GM18508 (cell line): Measurements from ENCODE around the gene PRM3.

ENCODE experiments used
- ATAC-seq: cut with Tn5 transposase; IDR thresholded peaks from one replicate; pipeline ENCODE4 v1.9.1; 2021; ENCODE audit warnings: moderate number of reproducible peaks; ENCODE audit not compliant: insufficient read depth, unreplicated experiment

PRM3 gene

DNA sequence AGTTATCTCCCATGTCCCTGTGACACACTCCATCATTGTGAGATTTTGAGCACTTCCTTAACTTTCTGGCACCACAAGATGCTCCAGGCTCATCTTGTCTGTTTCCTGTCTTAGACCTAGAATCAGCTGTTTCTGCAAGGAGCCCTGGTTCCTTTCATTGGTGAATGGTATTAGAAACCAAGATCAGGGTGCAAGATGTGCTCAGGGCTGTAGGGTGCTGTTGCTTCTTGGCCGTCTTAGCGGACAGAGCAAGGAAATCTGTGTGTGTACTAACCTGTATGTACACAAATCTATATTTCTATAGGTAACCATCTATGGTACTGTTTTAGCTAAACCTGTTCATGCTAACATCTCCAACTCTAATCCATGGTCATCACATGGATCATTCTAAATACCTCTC lies 15.8 kb upstream of the PRM3 start:
- no peak for ATAC-seq

DNA sequence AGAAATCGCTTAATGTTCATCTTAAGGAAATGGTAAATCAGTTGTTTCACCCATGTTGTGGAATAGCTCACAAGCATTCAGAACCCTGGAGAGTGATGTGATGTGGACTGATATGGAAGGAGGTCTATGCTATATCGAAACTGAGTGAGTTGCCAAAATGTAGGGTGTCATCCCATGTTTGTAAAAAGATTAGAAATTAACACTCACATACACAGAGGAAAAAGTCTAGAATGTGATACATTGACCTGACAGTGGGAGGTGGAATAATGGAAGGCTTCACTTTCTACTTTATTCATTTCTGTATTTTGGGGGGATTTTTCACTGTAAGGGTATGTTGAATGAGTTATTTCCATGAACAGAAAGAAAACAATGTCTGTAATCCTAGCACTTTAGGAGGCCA lies 12.4 kb upstream of the PRM3 start:
- ATAC-seq = no peak

DNA sequence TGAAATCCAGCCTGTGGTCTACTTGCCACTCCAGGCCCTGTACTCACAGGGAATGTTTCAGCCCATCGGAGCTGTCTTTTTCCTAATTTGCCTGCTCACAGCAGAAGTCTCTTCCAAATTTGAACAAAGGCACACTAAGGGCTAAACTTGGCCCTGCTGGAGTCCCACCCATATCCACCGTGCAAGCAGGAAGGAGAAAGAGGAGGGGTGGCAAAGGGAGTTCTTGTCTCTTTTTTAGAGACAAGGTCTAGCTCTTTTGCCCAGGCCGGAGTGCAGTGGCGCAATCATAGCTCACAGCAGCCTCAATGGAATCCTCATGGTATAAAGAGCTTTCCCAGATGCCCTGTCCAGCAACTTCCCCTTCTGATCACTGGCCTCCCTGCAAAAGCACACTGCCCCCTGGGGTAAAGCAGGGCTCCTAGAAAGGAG lies 10.4 kb upstream of the PRM3 start:
- no peak for ATAC-seq

DNA sequence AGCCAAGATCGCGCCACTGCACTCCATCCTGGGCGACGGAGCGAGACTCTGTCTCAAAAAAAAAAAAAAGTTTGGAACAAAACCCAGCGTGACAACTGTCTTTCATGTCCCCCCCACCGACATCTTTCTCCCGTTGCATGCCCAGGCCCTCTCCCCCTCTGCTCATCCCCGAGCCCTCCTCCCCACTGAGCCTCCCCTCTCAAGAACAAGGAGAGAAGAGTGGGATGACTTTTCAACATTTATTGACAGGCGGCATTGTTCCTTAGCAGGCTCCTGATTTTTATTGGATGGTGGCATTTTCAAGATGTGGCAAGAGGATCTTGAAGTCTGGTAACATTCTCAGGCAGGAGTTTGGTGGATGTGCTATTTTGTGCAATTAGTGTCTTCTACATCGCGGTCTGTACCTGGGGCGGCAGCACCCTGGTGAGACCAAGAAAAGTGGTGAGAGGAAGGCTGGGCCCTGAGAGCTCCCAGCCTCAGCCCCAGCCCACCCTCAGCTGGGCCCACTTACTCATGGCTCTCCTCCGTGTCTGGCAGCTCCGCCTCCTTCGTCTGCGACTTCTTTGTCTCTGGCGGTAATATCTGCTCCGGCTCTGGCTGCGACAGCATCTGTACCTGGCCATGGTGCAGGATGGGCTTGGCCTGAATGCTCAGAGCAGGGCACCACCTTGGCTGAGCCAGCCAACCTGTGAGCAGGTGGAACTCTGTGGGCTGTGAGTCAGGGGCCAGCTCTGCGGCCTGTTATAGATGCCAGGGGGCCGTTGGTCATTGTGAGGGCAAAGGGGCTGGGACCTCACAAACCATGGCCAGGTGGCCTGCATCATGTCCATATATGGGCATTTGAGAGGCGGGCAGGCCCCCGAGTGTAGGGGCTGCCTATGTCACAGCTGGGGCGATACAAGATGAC lies 7.4 kb upstream of the PRM3 start, which contains the start of gene PRM1:
PRM1 (minus strand) TSS at position 715 of the 907 bp plus-strand sequence; CDS start at position 623, 92 bp downstream.
- no peak for ATAC-seq

DNA sequence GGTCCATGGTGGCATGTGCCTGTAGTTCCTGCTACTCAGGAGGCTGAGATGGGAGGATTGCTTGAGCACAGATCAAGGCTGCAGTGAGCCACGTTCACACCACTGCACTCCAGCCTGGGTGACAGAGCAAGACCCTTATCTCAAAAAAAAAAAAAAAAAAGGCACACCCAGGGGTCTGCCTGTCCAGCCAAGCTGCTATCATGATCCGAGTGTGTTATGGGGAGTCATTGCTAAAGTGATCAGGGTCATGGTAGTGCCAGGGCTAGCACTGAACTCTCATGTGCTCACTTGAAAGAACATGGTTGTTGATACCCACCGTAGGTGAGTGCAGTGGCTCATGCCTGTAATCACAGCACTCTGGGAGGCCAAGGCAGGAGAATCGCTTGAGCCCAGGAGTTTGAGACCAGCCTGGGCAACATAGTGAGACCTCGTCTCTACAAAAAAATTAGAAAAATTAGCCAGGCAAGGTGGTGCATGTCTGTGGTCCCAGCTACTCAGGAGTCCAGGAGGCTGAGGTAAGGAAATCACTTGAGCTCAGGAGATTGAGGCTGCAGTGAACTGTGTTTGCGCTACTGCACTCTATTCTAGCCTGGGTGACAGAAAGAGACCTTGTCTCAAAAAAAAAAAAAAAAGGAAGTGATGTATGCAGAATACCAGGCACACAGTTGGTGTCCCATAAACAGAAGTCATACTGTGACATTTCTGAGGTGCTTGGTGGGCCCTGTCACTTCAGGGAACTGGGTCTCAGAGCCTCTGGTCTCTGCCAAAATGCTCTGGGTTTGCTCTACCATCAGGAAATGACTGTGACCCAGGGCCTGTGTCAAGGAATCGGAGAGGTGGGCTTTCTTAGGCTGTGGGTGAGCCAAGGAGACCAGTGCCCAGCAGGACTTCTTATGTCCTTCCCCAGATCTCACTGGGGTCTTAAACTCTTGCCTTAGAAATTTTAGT lies 5.5 kb upstream of the PRM3 start:
- no peak for ATAC-seq

DNA sequence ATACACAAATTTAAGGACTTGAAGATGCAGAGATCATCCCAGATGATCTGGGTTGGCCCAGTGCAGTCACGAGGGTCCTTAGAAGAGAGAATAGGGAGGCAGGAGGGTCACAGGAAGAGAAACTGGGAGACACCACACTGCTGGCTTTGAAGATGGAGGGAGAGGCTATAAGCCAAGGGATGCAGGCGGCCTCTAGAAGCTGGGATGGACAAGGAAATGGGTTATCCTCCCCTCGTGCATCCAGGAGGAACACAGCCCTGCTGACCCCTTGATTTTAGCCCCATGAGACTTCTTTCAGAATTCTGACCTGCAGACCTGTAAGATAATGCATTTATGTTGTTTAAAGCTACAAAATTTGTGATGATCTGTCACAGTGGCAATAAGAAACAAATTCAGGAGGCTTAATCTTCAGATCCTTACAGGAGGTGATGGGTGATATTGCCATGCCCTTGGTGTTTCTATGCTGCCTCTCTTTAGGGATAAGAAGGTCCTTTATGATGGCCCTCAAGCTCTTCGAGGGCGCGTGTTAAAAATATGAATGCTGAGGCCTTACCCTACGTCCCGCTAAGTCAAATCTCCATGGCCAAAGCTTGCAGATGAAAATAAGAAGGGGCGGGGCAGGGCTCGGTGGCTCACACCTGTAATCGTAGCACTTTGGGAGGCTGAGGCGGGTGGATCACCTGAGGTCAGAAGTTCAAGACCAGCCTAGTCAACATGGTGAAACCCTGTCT lies 4.3 kb upstream of the PRM3 start:
- no peak for ATAC-seq

DNA sequence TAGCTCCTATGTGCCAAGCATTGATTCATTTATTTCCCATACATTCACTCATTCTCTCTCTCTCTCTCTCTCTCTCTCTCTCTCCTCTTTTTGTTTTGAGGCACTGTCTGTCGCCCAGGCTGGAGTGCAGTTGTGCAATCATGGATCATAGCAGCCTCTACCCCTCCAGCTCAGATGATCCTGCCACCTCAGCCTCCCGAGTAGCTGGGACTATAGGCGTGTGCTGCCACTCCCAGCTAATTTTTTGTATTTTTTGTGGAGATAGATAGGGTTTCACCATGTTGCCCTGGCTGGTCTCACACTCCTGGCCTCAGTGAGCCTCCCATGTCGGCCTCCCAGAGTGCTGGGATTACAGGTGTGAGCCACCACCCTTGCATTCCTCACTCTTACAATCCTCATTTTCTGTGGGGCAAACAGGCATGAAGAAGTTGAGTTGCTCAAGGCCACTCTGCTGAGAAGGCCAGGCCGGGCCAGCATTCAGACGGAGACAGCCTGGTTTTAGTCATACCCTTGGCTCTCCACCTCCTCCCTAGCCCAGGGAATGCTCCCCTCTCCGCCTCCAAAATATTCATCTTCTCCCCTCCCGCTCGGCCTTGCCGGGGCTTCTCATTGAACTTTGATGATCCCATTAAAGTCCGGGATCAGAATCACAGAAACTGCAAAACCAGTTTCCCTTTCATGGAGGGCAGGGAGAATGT lies 3.6 kb upstream of the PRM3 start:
- no peak for ATAC-seq

DNA sequence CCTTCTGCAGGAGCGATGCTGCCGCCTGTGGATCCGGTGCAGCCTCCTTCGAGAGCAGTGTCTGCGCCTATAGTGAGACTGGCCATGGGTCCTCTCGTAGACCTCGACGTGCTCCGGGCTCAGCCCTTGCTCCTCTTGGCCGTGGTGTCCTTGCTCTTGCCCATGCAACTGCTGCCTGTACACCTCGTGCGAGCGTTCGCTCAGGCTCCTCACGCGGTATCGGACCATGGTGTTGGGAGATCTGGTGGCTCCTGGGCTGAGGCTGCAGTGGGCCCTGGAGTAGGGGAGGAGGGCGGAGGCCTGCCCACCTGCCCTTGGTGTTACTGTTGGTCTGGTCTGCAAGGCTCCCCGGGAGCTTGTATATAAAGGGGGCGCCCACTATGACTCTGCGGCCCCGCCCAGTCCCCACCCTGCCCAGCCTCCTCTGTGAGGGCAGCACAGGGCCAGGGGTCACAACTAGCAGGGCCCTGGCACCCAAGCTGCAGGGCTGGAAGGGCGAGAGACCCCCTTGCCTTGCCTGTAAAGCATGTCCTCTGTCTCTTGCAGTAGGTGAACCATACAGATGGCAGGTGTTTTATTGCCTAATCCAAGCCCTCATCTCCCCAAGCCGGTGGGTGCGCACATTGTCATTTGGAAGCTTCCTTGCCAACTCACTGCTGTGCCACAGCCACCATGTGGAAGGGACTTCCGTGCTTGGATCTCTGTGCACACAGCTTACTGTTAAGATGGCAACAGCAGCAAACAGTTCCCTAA lies 2.9 kb upstream of the PRM3 start, which contains the start of gene PRM2:
PRM2 (minus strand) TSS at position 338 of the 753 bp plus-strand sequence; CDS start at position 228, 110 bp downstream.
- no peak for ATAC-seq

DNA sequence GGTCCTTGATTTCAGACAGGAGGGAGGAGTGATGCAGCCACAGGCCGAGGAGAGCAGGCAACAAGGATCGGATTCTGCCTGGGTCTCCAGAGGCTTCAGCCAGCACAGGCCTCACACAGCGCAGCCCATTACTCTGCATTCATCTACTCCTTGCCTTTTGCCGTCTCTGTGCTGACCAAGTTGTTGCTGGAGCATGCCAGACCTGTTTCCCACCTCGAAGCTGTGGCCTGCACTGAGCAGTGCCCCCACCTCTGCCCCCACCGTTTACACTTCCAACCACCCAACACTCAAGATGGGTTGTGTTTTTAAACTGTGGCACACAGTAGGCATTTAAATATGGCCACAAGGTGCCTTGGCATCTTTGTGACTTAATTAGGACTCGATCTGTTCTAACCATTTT lies 1.5 kb upstream of the PRM3 start:
- ATAC-seq = no peak

DNA sequence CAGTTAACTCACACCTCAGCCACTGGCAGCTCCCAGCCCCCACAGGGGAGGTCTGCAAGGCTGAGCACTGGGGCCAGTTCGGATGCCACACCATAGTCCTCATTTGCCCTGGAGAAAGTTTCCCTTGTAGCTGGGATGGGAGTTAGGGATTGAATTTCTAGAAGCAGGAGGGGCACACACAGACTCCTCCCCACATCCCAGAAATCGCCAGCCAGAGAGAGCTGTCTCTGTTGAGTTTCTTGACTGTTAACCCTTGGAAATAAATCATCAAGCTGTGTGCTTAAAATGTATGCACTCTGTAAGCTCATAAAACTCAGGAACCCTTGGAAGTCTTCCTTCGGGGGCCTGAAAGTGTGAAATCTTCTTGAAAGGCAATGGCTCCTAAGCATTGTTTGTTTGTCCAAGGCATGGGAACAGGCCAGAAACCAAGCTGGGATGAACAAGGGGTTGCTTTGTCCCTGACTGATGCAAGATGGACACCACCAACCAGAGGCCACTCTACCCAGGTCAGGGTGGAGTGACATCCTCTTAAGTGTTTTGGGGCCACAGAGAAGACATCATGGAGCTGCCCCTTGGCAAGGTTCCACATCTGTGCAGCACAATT lies 394 bp upstream of the PRM3 start:
- ATAC-seq = no peak

DNA sequence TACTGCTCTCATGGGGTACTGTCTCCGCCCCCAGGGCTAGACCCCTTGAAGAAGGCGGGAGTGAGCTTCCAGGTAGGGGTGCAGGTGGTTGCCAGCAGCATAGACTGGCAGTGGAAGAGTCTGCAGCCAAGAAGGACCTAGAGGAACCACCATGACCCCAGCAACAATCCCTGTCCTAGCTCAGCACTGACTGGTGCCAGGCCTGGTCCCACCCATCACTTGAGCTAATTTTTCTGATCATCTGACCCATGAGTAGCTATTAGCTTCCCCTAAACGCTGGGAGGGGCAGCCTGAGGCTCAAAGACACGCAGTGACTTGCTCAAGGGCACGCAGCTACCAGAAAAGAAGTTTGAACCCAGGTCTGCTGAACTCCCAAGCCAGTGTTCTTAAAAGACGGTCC lies 945 bp downstream of the PRM3 start:
- no peak for ATAC-seq

DNA sequence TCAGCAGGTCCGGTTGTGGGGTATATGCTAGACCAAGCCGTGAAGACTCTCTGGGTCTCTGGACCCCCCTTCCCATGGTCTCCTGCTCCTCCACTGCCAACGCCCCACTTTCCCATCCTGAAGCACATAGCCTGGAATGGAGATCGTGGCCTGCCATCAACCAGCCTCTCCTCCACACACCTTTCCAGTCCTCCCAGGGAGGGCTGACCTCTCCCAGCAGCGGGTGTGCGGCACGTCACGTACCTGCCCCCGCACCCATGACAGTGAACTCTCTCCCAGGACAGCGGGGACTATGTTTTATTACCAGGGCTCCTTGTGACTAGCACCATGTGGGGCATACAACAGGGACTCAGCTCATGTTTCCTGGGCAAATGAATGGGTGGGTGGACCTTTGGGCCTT lies 1.8 kb downstream of the PRM3 start:
- no peak for ATAC-seq

DNA sequence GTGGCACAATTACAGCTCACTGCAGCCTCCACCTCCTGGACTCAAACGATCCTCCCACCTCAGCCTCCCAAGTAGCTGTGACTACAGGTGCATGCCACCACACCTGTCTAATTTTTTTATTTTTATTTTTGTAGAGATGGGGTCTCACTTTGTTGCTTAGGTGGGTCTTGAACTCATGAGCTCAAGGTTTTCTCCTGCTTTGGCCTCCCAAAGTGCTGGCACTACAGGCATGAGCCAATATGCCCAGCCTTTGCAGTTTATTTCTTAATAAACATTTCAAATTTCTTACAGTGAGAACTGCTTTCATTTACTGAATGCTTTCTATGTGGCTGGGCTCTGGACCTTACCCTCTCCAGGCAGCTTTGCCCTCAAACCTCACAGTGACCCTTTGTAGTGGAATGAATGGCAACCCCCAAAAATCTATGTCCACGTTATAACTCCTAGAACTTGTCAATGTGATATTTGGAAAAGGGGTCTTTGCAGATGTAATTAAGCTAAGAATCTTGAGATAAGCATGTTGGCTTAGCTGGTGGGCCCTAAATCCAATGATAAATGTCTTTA lies 2.7 kb downstream of the PRM3 start:
- no peak for ATAC-seq

DNA sequence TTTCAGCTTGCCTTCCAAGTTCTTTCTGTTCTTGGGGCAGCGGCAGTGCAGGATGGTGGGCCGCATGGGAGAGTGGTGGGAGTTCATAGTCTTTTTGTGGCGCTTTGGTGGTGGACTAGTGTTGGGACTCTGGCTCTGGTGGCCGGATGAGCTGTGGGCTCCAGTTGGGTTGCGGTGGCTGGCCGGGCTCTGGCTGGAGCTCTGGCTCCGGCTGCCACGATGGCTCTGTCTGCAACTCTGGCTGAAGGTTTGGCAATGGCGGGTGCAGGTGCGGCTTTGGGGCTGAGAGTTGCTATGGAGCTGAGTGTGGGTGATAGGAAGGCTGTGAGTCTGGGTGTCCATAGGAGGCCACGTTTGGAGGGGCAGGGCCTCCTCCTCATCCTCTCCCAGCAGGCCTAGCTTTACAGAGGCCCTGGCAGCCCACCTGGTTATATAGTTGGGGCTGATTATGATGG lies 4.5 kb downstream of the PRM3 start, which contains the start of gene TNP2:
TNP2 (minus strand) TSS at position 405 of the 455 bp plus-strand sequence; CDS start at position 342, 63 bp downstream.
- ATAC-seq = no peak

DNA sequence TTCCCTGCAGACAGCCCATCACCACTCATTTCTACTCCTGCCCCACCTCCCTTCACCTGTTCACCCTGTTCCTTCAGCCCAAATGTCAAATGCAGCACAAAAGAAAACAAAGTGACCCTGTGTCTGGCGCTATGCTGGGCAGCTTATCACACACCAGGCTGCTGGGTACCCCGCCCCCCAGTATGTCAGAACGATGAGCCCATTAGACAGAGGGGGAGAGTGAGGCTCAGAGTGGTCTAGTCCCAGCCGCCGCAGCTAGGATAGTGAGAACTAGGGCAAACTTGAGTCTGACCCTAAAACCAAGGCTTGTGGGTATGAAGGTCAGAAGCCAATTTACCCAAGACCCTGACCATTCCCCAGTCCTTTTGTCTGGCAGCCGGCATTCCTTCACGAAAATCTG lies 8.3 kb downstream of the PRM3 start:
- no peak for ATAC-seq

DNA sequence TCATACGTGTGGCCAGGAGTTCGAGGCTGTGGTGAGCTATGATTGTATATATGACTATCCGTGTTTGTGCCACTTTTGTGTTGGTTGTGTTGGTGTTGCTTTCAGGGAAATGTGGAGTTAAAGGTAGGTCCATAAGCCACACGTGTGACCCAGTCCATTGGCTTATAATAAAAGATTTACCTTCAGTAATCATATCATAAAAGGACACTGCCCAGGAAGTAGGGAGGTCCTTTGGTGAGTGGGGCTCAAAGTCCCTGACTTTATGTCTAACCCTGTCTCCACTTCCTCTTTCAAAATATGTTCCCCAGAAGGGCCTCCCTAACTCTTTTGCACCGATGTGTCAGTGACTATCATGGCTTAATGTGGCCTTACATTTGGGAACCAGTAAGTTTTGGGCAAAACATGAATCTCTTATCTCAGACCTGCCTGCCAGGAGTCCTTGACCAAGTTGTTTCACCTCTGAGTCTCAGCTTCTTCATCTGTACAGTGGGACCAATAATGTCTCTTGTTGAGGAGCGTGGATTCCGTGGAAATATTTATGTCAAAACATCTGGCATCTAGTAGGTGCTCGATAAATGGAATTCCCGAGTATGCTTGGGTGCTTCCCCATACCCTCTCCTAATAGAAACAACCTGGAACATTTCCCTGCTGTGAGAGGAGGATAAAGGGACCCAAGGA lies 9.1 kb downstream of the PRM3 start:
- ATAC-seq = no peak

DNA sequence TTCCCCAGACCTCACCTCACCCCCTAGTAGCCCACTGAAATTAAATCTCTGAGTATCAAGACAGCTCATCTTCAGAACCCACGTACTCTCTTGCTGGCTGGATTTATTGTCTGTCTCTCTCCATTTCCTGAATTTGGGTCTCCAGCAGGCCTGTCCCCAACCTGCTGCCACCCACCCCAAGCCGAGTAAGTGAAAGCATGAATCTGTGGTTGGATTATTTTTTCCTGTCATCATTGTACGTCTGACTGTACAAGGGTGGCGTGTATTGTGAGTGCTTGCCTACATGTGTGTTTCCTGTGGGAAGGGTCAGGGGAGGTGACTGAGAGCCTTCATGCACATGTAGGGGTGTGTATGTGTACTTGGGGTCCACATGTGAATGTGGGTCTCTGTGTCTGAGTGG lies 9.7 kb downstream of the PRM3 start:
- ATAC-seq = no peak
